ENCODE data around the gene GRAMD2A.
"Not testable (repeated sequence)": the region's sequence is repeated elsewhere in the genome, so short reads cannot be mapped to it uniquely, and the experiment has no call there.

The GRAMD2A gene

GRCh38 chr15:72184165-72184811, 13.3 kb downstream of the GRAMD2A start:
- DNase-seq (ENCODE audit: low read depth), result no peak

GRCh38 chr15:72183781-72184164, 13.8 kb downstream of the GRAMD2A start:
- DNase-seq (ENCODE audit: low read depth), result no peak

- no peak for DNase-seq (ENCODE audit: low read depth)
Observed at GRCh38 chr15:72182673-72183072, 14.9 kb downstream of the GRAMD2A start.

GRCh38 chr15:72182244-72182643, 15.3 kb downstream of the GRAMD2A start:
- DNase-seq (ENCODE audit: low read depth), result no peak

- no peak for DNase-seq (ENCODE audit: low read depth)
Observed at GRCh38 chr15:72180761-72181324, 16.7 kb downstream of the GRAMD2A start.

- DNase-seq (ENCODE audit: low read depth), result no peak
Observed at GRCh38 chr15:72179950-72180581, 17.5 kb downstream of the GRAMD2A start.

- no peak for DNase-seq (ENCODE audit: low read depth)
Observed at GRCh38 chr15:72178976-72179585, 18.5 kb downstream of the GRAMD2A start.

- DNase-seq (ENCODE audit: low read depth), result no peak
Observed at GRCh38 chr15:72176743-72177142, 20.8 kb downstream of the GRAMD2A start.

- no peak for DNase-seq (ENCODE audit: low read depth)
Observed at GRCh38 chr15:72176159-72176558, 21.4 kb downstream of the GRAMD2A start.

GRCh38 chr15:72175186-72176044, 22.2 kb downstream of the GRAMD2A start:
- no peak for DNase-seq (ENCODE audit: low read depth)

- DNase-seq (ENCODE audit: low read depth), result no peak
Observed at GRCh38 chr15:72174551-72175165, 22.9 kb downstream of the GRAMD2A start.

GRCh38 chr15:72173864-72174550, 23.6 kb downstream of the GRAMD2A start:
- no peak for DNase-seq (ENCODE audit: low read depth)

- DNase-seq (ENCODE audit: low read depth), result no peak
Observed at GRCh38 chr15:72173401-72173800, 24.2 kb downstream of the GRAMD2A start.

- DNase-seq (ENCODE audit: low read depth), result no peak
Observed at GRCh38 chr15:72172796-72173195, 24.8 kb downstream of the GRAMD2A start.

- DNase-seq (ENCODE audit: low read depth), result not testable (repeated sequence)
Observed at GRCh38 chr15:72171978-72172377, 25.6 kb downstream of the GRAMD2A start.

GRCh38 chr15:72170691-72171090, 26.9 kb downstream of the GRAMD2A start:
- DNase-seq (ENCODE audit: low read depth), result no peak

- no peak for DNase-seq (ENCODE audit: low read depth)
Observed at GRCh38 chr15:72169921-72170611, 27.5 kb downstream of the GRAMD2A start.

GRCh38 chr15:72169236-72169920, 28.2 kb downstream of the GRAMD2A start:
- DNase-seq (ENCODE audit: low read depth), result no peak

- DNase-seq (ENCODE audit: low read depth), result no peak
Observed at GRCh38 chr15:72168808-72169190, 28.8 kb downstream of the GRAMD2A start.
